ENCODE results near the gene BAIAP3.

DNA sequence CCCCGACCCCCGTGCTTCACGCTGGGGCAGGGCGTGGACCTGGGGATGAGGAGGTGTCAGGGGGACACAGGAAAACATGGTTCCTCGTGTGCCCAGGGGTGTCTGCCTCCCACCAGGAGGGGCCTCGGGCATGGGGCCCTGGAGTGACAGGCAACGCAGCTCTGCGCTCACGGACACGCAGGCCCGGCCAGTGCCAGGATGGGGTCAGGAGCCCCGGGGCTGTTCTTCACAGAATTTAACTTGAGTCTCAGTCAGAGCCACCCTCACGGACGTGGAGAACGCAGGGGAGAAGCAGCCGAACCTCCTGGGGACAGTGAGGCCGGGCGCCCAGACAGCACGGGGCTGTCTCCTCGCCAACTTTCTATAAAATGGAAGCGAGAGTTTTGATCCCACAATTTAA lies 64.3 kb downstream of the BAIAP3 start:
- TF ChIP-seq ZNF274 (IDR thresholded peaks at IDR 0.05; ENCODE audit: low read depth, low read length) (no peak), YY1 (IDR thresholded peaks at IDR 0.05; ENCODE audit: insufficient read depth, insufficient read length) (no peak)
